Activated CD8-positive, alpha-beta memory T cell treated with anti-CD3 and anti-CD28 coated beads, Interleukin-2, amount 50 U/mL, for 4 hours (primary cell): Measurements from ENCODE around the gene FNIP2.
"Not testable (repeated sequence)": the region's sequence is repeated elsewhere in the genome, so short reads cannot be mapped to it uniquely, and the experiment has no call there.

Experiments used
- DNase-seq: peaks from one replicate; pipeline ENCODE4 v3.0.0-alpha.2; 2020

The FNIP2 gene

DNA sequence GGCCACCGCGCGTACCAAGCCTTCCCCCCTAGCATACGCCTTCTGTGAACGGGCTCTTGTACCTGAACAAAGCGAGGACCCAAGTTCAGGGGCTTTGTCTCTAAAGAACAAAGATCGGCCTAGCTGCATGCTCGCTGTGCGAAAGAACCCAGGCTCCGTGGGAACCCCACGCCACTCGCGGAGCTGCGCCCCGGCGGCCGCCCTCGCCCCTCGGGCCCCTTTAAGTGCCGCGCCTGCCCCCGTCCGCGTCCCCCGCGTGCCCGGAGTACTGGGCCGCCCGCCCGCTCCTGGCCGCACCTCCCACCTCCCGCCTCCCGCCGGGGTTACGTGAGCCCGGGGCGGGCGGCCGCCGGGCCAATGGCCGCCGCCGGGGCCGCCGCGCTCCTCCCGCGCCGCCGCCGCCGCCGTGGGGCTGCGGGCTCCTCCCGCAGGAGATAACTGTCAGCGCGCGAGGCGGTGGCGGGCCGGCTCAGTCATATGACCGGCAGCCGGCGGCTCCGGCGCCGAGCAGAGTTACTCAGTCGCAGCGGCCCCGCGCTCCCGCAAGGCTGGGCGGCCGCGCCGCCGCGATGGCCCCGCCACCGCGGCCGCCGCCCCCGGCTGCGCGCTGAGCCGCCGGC, at the start of gene FNIP2:
TSS of gene FNIP2 (plus strand) at position 472 of the 620 bp plus-strand sequence. CDS start 187 bp downstream, outside the sequence.
- peak; percentile 65 for DNase-seq

DNA sequence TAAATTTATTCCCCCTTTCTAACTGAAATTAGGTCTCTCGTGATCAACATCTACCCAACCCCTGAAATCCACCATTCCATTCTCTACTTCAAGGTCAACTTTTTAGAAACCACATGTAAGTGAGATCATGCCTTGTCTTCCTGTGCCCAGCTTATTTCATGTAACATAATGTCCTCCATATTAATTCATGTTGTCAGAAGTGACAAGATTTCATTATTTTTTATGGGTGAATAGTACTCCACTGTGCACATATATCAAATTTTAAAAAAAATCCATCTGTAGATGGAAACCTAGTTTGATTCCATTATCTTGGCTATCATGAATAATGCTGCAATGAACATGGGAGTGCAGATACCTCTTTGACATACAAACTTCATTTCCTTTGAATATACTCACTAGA, 47.1 kb upstream of the FNIP2 start:
- DNase-seq, result no peak

DNA sequence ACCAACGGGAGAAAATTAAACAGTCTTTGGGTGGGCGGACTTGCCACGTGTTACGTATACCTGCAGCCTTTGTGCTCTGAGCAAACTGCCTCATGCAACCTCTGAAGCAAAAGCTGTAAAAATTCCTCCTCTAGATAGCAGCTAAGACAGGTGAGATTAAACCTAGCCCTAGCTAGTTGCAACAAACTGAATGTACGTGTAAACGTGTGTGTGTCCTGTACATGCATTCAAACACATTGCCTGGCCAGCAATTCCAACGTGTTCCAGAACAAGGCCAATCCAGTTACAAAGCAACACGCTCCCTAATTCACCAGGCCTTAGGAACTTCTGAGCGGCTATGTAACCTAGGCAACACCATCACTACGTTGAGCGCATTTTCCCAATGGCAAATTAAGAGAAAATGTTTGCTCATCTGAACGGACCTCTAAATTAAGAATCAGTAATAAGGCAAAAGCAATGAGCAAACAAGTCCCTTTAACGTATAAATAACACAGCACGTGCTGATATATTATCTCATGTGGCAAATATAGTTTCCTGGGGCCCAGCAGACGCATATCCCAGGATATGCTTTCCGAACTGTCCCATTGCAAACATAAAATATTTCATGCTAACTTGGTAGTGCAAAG, 46.4 kb upstream of the FNIP2 start:
- no peak for DNase-seq

DNA sequence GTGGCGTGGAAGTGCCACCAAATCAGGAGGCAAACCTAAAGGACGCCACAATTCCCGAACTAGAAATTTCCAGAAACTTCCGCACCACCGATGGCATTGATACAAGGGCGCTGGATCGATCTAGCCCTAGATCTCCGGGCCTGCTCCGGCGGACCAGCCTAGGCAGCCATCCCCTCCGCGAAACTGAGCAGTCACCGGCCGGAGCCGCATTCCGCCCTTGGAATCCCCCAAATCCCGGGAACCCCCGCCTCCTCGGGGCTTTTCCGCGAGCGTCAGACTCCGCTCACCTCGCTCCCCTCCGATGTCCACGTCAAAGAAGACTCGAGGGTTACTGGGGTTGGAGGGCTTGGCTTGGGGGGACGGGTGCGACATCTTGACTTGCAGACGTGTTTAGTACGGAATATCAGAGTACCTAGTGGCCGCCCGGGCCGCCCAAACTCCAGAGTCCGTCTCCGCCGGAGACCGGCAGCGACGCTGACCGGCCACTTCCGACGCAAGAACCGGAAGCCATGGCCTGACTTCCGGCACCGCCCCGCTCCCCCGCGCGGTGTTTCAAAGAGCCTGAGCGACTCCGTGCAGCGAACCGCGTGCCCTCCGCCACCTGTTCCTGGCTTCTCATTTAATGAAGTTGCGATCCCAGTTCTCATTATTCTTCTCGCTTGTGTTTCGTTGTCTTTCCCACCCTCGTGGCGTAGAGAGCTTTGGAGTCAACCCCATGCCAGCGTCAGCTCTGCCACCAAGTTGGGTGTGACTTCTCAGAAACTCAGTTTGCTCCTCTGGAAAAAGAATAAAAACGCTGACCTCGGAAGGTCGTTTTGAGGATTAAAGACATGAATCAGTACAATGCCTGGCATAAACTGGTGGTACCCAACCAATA, 45.7 kb upstream of the FNIP2 start, which contains the start of gene PPID:
TSS of gene PPID (minus strand) at position 480 of the 877 bp plus-strand sequence. CDS start at position 372, 108 bp downstream.
- peak; percentile 81 for DNase-seq

DNA sequence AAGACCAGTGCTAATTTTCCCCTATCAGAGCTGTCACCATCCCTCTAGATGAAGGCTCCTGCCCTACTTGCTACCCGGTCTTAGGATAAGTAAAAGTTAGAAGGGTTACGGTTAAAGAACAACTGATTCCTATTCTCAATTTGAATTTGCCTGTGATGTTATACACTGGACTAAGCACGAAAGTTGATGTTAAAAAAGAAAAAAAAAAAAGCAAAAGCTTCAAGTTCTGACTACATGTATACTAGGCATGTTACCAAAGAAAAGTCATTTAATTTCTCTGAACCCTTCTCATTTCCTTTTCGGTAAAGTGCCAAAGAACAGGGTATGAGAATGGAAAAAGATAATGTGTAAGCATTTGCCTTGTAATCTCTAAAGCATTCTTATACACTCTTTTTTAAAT, 44.2 kb upstream of the FNIP2 start:
- no peak for DNase-seq

DNA sequence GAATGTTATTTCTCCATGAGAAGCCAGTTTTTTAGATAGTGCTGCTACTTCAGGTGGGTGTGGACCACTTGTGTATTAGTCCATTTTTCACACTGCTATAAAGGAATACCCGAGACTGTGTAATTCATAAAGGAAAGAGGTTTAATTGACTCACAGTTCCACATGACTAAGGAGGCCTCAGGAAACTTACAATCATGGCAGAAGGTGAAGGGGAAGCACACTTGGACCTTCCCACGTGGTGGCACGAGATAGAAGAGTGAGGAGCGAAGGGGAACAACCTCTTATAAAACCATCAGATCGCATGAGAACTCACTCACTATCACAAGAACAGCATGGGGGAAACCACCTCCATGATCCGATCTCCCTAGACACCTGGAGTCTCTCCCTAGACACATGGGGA, 42.2 kb upstream of the FNIP2 start:
- DNase-seq, result no peak

DNA sequence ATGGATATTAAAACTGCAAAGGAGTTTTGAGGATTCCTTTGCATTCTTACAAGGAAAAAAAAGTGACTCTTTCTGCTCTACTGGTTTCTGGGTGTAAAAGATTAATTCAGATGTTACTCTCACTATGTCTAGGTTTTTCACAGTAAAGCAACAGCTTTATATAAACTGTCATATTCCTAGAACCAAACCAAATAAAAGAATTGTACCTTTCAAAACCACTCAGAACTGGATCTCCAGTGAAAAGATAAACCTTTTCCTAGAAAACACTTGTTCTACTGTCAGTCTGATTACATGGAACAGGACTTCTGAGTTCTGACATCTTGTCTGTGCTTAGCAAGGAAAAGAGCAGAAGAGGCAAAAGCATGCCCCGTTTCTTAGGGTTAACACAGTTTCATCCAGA, 40.6 kb upstream of the FNIP2 start:
- DNase-seq, result no peak

DNA sequence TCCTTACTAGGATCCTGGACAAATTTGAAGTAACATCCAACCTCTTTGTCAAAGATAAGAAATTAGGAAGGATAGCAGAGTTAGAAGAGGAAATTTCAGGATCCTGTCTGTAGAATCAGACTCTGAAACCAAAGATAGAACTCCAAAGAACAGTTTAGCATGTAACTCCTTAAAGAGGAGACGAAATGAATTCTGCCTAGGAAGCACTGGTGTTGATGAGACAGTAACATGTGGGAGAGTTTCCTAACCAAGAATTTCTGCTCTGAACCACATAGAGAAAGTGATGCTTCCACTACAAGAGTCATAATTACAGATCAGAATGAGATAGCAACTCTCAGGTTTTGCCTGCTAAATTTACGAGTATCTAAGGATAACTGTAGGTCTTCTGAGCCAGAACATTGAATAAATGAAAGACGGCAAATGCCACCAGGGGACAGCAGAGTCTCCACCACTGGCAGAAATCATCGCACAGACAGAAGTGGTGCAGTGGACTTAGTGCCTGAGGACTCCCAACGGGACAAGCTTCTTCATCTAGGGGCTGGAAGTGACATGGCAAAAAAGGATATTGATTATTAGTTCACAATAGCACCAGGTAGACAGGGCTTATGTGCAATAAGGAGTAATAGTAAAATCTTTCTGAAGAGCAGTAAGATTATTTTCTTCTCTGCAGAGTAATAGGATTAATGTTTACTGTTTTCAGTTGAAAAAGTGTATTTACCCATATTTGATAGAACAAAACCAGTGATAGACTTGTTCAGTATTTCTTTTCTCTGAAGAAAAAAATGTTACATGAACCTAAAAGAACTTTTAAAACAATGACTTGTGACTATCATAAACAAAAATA, 38.9 kb upstream of the FNIP2 start:
- peak; percentile 46 for DNase-seq

DNA sequence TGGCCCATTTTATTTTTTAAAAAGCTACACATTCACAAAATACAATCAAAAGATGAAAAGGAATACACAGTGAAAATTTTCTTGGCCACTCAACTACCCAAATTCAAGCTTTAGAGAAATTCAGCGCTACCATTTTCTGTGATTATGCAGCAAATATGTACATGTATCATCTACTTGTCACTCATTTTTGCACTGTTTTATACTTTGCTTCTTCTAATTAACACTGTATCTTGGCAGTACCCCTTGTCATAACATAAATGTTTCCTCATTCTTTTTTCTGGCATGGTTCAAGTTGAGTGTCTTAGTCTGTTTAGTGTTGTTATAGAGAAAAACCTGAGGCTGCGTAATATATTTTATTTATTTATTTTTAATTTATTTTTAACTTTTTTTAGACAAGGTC, 30.0 kb upstream of the FNIP2 start:
- no peak for DNase-seq

DNA sequence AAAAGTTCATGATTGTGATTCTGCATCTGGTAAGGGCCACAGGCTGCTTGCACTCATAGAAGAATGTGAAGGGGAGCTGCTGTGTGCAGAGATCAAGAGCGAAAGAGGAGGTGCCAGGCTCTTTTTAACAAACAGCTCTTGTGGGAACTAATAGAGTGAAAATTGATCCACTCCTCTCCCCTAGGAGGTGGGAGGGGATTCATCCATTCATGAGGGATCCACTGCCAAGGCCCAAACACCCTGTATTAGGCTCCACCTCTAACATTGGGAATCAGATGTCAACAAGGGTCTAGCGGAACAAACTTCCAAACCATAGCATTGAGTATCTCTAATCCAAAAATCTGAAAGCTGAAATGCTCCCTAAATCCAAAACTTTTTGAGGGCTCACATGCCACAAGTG, 29.2 kb upstream of the FNIP2 start:
- DNase-seq, result no peak

DNA sequence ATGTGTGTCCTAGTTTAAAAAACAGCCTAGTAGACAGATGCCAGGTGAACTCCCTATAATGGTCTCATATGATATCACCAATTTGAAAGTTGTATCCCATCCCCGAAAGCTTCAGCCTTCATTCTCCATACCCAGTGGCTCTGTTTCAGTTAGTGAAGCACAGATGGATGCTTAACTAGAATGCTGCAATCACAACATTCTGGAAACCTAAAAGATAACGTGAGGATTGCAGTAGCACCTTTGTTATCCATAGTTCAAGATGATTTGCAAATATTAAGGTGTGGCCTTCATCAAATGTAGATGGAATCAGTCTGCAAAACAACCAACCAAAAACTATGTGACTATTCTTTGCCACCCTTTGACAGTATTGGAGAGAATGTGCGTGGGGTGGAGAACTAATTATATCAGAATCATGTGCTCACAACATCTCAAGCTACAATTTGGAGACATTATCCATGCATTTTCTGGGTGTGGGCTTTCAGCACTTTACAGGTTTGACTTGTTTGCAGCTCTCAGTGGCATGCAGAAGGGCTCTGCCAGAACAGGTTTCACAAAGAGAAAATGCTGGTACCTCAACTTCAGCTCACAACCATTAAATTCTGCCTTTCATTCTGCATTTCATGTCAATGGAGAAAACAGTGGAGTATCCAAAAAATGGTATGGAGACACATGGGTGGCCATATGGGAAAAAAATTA, 27.4 kb upstream of the FNIP2 start:
- no peak for DNase-seq

DNA sequence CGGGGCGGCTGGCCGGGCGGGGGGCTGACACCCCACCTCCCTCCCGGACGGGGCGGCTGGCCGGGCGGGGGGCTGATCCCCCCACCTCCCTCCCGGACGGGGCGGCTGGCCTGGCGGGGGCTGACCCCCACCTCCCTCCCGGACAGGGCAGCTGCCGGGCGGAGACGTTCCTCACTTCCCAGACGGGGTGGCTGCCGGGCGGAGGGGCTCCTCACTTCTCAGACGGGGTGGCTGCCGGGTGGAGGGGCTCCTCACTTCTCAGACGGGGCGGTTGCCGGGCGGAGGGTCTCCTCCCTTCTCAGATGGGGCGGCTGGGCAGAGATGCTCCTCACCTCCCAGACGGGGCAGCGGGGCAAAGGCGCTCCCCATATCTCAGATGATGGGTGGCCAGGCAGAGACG, 22.3 kb upstream of the FNIP2 start:
- not testable (repeated sequence) for DNase-seq

DNA sequence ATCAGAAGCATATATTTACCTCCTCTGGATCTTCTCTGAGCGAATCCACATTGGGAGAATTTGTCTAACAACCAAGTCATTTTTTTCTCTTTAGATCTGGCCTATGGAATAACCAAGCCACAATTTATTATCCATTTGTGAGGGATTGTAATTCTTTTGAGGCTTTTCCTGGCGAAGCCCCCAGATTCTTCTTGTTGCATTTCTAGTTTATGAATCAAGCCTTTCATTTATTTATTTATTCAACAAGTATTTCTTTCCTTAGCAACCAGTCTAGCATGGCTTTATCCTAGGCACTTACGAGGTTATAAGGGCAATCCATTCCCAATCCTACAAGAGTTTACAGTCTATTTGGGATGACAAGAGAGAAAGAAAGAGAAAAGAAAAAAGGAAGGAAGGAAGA, 18.4 kb upstream of the FNIP2 start:
- DNase-seq, result no peak

DNA sequence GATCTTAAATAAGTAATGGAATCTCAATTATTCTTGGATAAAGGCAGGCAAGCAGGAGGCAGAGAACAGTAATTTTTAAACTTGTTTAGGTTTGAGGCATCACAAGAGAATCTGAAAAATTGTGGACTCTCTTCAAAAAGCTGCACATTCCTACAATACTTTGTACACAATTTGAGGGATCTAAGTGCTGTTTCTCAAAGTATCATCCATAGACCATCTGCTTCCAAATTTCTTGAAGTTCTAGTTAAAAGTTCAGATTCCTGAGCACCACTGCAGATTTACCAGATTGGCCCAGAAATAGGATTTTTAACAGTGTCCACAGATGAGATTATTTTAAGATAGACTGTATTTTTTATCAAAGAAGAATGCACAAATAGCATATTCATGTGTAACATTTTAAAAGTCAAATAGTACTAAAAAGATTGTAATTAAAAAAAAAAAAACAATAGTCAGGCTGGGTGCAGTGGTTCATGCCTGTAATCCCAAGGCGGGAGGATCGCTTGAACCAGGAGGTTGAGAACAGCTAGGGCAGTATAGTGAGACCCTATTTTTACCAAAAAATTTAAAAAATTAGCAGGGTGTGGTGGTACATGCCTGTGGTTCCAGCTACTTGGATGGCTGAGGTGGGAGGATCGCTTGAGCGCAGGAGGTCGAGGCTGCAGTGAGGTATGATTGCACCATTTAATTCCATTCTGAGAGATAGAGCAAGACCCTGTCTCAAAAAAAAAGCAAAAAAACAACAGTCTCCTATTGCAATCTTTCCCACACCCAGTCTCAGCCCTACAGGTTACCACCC, 14.2 kb upstream of the FNIP2 start:
- DNase-seq, result no peak

DNA sequence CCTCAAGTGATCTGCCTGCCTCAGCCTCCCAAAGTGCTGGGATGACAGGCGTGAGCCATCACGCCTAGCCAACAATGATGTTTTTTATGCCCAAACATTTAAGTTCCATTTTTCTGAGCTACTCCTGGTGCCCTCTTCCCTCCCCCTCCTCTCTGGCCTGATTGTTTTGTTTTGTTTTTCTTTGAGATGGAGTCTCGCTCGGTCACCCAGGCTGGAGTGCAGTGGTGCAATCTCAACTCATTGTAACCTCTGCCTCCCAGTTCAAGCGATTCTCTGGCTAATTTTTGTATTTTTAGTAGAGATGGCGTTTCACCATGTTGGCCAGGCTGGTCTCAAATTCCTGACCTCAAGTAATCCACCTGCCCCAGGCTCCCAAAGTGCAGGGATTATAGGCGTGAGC, 13.0 kb upstream of the FNIP2 start:
- not testable (repeated sequence) for DNase-seq

DNA sequence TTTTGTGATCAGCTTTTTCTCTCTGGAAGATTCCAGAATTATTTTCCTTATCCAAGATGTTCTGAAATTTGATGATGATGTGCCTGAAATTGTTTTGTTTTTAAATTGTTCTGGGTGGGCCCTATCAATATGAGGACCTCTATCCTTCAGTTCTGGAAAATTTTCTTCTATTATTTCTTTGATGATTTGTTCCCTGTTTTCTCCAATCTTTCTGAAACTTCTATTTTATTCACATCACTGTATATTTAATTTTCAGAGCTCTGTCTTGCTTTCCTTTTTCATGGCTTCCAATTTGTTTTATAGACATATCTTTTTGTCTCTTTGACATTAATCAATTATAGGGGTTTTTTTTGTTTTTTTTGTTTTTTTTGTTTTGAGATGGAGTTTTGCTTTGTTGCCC, 12.2 kb upstream of the FNIP2 start:
- DNase-seq, result no peak

DNA sequence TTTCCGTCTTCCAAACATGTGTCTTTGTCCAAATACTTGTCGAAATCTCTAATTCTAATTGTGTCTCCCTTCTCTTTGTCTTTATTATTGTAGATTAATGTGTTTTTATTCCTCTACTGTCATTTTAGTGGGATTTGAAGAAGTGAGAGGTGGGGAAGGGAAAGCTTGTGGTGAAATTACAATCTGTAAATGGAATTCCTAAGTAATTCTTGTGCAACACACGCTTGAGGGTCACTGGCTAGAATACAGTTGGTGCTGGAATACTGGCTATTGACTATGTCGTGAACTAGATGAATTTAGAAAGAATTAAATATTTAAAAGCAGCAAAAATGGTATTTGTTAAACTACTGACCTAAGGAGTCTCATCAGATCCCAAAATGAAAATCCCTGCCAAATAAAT, 10.7 kb upstream of the FNIP2 start:
- DNase-seq, result no peak

DNA sequence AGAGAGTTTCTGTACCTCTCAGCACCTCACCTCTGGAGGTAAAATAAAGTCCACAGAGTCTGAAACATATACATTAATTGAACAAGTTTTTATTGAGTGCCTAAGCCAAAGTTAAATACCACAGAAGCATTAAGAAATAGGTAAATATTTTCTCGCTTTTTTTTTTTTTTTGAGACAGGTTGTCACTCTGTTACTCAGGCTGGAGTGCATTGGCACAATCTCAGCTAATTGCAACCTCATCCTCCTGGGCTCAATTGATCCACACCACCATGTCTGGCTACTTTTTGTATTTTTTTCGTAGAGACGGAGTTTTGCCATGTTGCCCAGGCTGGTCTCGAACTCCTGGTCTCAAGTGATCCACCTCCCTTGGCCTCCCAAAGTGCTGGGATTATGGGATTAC, 10.1 kb upstream of the FNIP2 start:
- no peak for DNase-seq

DNA sequence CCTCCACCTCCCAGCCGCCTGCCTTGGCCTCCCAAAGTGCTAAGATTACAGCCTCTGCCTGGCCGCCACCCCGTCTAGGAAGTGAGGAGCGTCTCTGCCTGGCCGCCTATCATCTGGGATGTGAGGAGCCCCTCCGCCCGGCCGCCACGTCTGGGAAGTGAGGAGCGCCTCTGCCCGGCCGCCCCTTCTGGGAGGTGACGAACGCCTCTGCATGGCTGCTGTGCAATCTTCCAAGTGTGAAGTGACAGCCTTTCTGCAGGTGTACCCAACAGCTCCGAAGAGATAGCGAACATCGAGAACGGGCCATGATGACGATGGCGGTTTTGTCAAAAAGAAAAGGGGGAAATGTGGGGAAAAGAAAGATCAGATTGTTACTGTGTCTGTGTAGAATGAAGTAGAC, 9.3 kb upstream of the FNIP2 start:
- not testable (repeated sequence) for DNase-seq

DNA sequence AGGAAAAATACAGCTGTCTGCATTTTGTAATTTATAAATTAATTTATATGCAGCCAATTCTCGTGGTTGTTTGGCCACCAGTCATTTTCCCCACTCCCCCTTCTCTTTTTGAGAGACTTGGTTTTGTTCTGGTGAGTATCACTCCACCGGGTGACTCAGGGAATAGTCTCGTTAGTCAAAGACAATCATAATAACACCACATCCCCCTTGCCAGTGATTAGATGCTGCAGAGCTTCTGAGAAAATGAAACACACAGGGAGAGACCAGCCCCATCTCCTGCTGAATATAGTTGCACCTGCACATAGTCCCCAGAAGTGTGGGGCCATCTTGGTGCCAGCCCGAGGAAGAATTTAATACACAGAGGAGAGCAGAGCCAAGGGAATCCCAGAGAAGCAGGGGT, 8.0 kb upstream of the FNIP2 start:
- no peak for DNase-seq

DNA sequence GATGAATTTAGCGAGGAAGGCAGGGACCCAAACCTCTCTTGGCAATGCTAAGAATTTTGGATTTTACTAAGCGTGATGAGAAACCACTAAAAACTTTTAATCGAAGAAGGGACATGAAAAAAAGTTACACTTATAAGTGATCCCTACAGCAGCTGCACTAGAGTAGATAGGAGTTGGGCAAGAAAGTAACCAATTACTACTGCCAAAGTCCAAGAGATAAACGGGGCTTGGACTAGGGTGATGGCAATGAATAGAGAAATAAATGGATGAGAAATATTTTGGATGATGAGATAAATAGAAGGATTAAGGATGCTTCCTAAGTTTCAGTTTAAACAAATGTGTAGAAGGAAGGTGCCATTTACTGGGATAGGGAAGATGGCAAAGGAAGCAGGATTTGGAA, 6.3 kb upstream of the FNIP2 start:
- no peak for DNase-seq

DNA sequence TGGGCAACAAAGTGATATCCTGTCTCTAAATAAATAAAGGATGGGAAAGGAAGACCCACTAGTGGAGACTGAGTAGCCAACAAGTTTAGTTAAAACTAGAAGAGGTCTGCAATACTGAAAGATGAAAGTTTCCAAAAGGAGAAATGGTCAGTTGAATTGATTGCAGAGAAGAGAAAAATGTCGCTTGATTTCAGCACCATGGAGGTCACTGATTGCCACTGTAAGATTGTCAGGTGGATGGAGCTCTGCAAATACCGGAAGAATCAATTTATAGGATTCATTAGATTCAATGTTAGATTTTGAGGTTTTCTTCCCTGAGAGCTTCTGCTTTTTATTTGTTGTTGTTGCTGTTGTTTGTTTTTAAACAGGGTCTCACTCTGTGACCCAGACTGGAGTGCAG, 5.4 kb upstream of the FNIP2 start:
- no peak for DNase-seq
